ENCODE data around the gene FEM1A. TPM values are rescaled to one million over a fixed set of nuclear protein-coding genes. Genes with fewer than 3 reads are reported as not detected.

Gene FEM1A
- total and polyA plus RNA-seq, 8 donors, result 1.7 to 14.2 (median 2.2) TPM

DNA sequence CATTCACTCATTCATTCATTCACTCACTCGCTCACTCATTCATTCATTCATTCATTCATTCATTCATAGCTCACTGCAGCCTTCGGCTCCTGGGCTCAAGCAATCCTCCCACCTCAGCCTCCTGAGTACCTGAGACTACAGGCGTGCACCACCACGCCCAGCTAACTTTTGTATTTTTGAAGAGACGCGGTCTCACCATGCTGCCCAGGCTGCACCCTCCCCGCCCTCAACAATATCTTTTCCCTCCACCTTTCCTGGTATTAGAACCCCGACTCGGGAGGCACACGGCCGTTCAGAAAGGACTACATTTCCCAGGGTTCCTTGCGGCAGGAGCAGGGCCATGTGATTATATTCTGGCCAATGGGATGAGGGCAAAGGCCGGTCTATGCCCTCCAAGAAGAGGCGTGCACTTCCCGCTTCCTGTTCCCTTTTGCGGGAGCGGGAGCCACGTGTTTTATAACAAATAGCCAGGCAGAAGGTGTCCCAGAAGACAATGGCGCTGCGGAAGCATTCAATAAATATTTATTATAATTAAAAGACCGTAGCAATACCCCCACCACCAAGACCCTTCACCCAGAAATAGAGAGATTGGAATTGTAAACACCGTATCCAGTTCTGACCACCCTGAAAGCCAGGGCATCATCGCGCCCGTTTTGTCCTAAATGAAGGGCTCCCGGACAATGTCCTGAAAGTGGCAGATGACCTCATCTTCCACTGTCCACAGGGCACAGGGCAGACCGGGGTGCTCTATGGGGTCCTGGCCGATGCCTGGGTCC, 24.1 kb downstream of the FEM1A start:
- no peak for TF ChIP-seq CTCF (IDR thresholded peaks at IDR 0.05)
- peak overlapping the region in 1 of 2 donors; percentile 27 for H3K4me3 ChIP-seq
- intact Hi-C loops (cut with DNase I), result no loop called here

DNA sequence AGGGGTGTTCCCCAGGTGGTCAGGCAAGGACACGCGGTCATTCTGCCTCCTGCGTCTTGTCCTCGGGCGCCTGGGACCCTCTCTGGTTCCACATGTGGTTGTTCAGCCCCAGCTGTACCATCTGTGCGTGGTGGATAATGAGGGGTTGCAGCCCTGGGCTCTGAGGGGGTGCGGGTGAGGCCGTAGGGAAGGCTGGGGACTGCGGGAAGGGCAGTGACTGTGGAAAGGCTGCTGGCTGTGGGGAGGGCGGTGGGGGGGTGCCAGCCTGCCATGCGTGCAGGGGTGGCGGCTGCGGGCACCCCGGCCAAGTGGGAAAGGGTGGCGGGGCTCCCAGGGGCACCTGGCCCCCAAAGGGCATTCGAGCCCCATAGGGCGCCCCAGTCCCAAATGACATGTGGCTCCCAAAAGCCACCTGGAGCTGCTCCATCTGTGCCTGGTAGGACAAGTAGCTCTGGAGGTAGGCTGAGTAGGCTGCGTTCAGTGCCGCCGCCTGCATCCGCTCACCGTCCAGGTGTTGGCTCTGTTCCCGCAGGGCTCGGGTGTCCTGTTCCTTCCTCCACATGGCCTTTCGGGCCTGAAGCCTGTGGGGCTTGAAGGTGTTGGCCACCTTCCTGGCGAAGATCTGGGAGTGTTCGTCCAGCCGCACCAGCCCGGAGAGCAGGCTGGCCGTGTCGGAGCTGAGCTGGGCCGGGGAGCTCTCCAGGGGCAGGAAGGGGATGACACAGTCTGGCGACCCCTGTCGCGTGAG, 24.8 kb downstream of the FEM1A start:
- ATAC-seq (no peak), DNase-seq (peak in 1 of 4 donors; percentile 77)
- Histone ChIP-seq H3K27ac (peak overlapping the region in 1 of 2 donors; percentile 75), H3K4me3 (peak overlapping the region in 1 of 2 donors; percentile 27), H3K4me1 (peaks cover 0 to 54% of the 10 kb centered on the region in 2 donors), H3K9me3 (no peaks in the 10 kb centered on the region), H3K36me3 (peaks cover 0 to 42% of the 10 kb centered on the region in 2 donors), H3K27me3 (no peaks in the 10 kb centered on the region)
- TF ChIP-seq CTCF (IDR thresholded peaks at IDR 0.05), result no peak
- intact Hi-C loops (cut with DNase I), result no loop called here

More for the DNA sequence above, 24.1 kb downstream of the FEM1A start:
- DNase-seq, result peak; percentile 78 to 92 (median 90)
- H3K4me1 ChIP-seq, result peaks cover 0 to 57% of the 10 kb centered on the region in 2 donors
- H3K27me3 ChIP-seq, result no peaks in the 10 kb centered on the region
- no peaks in the 10 kb centered on the region for H3K9me3 ChIP-seq
- peak overlapping the region in 1 of 2 donors; percentile 75 for H3K27ac ChIP-seq
- H3K36me3 ChIP-seq, result peaks cover 0 to 41% of the 10 kb centered on the region in 2 donors
- peak; percentile 91 for ATAC-seq

GRCh38 chr19:4816950-4817278, 25.4 kb downstream of the FEM1A start:
- peaks cover 0 to 44% of the 10 kb centered on the region in 2 donors for H3K36me3 ChIP-seq
- no peak overlapping the region for H3K4me3 ChIP-seq
- no peak overlapping the region for H3K27ac ChIP-seq
- intact Hi-C loops (cut with DNase I), result no loop called here
- ATAC-seq (no peak), DNase-seq (peak in 1 of 4 donors; percentile 74)
- no peaks in the 10 kb centered on the region for H3K27me3 ChIP-seq
- H3K4me1 ChIP-seq, result peaks cover 0 to 49% of the 10 kb centered on the region in 2 donors
- H3K9me3 ChIP-seq, result no peaks in the 10 kb centered on the region
- no peak for TF ChIP-seq CTCF (IDR thresholded peaks at IDR 0.05)

GRCh38 chr19:4817467-4818277, 26.1 kb downstream of the FEM1A start:
- intact Hi-C loops (cut with DNase I), result no loop called here
- peaks cover 0 to 51% of the 10 kb centered on the region in 2 donors for H3K36me3 ChIP-seq
- H3K4me3 ChIP-seq, result no peak overlapping the region
- ATAC-seq, result no peak
- H3K27ac ChIP-seq, result no peak overlapping the region
- DNase-seq, result peak in 1 of 4 donors; percentile 71
- peaks cover 0 to 41% of the 10 kb centered on the region in 2 donors for H3K4me1 ChIP-seq
- H3K27me3 ChIP-seq, result no peaks in the 10 kb centered on the region
- no peaks in the 10 kb centered on the region for H3K9me3 ChIP-seq
- no peak for TF ChIP-seq CTCF (IDR thresholded peaks at IDR 0.05)

Measured in left lung (tissue), 10 donors.